Lower leg skin (tissue), 3 donors: Measurements from ENCODE around the gene ANO10.

ENCODE experiments used
- POLR2A ChIP-seq, 2 donors: fragments of 450-650 bp; IDR thresholded peaks; one replicate each; pipeline ENCODE4 v1.6.1; 2016 to 2017; ENCODE audit warnings: antibody characterized with exemption in 2 of 2, mild to moderate bottlenecking in 1 of 2, moderate library complexity in 1 of 2
- TF ChIP-seq, protein P1 (sequence below), 3 donors: fragments of 450-650 bp; IDR thresholded peaks; one replicate each; pipeline ENCODE4 v1.5.1; 2016; ENCODE audit warnings: antibody characterized with exemption in 3 of 3, mild to moderate bottlenecking in 3 of 3, moderate library complexity in 2 of 3

DNA sequence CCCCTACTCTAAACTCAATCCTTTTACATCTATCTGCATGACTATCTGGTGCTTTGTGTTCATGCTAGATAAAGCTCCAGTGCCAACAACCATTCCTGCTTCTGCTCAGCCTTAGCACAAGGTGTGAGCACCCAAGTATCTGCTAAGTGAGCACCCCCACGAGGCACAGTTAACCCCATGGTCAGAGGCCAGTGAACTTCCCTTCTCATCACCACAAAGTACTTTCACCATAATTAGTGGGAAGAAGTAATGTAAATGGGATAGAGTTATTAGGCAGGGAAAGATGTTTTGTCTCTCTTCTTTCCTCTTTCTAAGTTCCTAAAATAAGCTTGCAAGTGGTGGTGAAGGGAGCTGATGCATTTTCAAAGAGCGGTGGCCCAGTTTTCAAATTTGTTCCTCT is 96.4 kb downstream of the ANO10 start:
- TF ChIP-seq, protein P1, sequence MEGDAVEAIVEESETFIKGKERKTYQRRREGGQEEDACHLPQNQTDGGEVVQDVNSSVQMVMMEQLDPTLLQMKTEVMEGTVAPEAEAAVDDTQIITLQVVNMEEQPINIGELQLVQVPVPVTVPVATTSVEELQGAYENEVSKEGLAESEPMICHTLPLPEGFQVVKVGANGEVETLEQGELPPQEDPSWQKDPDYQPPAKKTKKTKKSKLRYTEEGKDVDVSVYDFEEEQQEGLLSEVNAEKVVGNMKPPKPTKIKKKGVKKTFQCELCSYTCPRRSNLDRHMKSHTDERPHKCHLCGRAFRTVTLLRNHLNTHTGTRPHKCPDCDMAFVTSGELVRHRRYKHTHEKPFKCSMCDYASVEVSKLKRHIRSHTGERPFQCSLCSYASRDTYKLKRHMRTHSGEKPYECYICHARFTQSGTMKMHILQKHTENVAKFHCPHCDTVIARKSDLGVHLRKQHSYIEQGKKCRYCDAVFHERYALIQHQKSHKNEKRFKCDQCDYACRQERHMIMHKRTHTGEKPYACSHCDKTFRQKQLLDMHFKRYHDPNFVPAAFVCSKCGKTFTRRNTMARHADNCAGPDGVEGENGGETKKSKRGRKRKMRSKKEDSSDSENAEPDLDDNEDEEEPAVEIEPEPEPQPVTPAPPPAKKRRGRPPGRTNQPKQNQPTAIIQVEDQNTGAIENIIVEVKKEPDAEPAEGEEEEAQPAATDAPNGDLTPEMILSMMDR (IDR thresholded peaks at IDR 0.05), result no peak
- no peak for TF ChIP-seq POLR2A (IDR thresholded peaks at IDR 0.05)
